ENCODE results near the gene LSG1.

DNA sequence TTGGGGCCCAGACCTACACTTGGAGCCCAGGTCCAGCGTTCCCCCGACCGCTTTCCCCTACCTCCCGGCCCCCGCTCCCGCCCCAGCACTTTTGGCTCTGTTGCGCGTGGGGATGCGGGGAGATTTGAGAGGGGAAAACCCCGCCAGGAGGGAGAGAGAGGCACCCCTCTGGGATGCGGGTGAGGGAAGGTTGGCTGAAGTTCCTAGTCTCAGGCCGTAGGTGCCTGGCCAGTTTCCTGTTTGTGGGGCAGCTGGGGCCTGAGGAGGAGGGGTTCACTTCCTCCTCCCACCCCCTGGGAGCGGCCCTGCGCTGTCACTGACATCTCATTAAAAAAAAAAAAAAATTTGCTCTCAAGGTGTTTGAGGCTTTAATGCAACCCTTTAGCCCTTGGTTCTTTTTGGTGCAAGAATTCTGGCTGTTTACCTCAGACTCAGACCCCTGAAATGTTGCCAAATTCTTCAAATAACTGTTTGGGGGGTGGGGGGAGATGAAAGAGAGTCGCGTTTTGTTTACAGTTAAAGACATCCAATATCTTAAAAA is 16.3 kb upstream of the LSG1 start:
- TF ChIP-seq MED13 (CRISPR knock-in tag; IDR thresholded peaks at IDR 0.05) (no peak), ZNF792 (CRISPR knock-in tag; IDR thresholded peaks at IDR 0.05) (no peak), FOXK1 (CRISPR knock-in tag; IDR thresholded peaks at IDR 0.05; ENCODE audit: borderline replicate concordance, low read depth) (no peak), EZH2 (conservative IDR thresholded peaks at IDR 0.05; ENCODE audit: low read depth, low read length) (no peak), NFE2L1 (CRISPR knock-in tag; IDR thresholded peaks at IDR 0.05; ENCODE audit: borderline replicate concordance) (no peak)
- TF ChIP-seq, protein P1, sequence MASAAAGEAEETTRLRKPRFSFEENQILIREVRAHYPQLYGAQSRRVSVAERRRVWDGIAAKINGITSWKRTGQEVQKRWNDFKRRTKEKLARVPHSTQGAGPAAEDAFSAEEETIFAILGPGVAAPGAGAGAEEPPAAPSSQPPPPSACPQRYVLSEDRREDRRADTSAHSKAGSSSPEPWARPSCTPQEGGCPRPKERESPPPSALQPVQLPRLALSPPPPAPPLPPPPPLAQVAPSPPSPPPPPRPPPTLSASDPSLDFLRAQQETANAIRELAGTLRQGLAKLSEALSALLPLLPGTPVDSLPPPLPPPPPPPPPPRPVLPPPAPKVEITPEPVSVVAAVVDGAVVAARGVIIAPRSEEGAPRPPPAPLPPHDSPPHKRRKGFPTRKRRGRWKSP (CRISPR knock-in tag; IDR thresholded peaks at IDR 0.05) = no peak

Data from HepG2 (cell line).